HepG2 (cell line): ENCODE measurements around the gene TGM2. TPM values are rescaled to one million over a fixed set of nuclear protein-coding genes. Genes with fewer than 3 reads are reported as not detected.

Experiments
- AGO1 ChIP-seq: fragments of 200-400 bp; formaldehyde crosslinking; IDR thresholded peaks from 2 replicates; pipeline ENCODE4 v1.6.1; 2017; ENCODE audit warnings: mild to moderate bottlenecking, low read depth, low read length, moderate library complexity; ENCODE audit not compliant: poor library complexity, severe bottlenecking
- AKAP8 ChIP-seq: sonication (generic); formaldehyde crosslinking; IDR thresholded peaks from 2 replicates; pipeline ENCODE4 v1.5.1; 2020; ENCODE audit warnings: mild to moderate bottlenecking, missing genetic modification reagents
- CREM ChIP-seq, 2 experiments: sonication (generic) in 1 of 2; formaldehyde crosslinking in 1 of 2; IDR thresholded peaks; 2 replicates each; pipeline versions ENCODE4 v1.4.0 to v1.6.1; 2016 to 2020; ENCODE audit warnings: antibody characterized with exemption in 1 of 2, mild to moderate bottlenecking in 1 of 2, missing genetic modification reagents in 1 of 2
- DNMT3B ChIP-seq: conservative IDR thresholded peaks from 2 replicates; pipeline ENCODE4 v1.6.1; 2016; ENCODE audit warnings: missing biosample characterization, control low read depth
- HNF4A ChIP-seq: sonication (generic); formaldehyde crosslinking; IDR thresholded peaks from 2 replicates; pipeline ENCODE4 v1.4.0; 2020; ENCODE audit warnings: missing genetic modification reagents
- PLRG1 ChIP-seq: fragments of 450-650 bp; conservative IDR thresholded peaks from 2 replicates; pipeline ENCODE4 v1.6.1; 2016
- POLR2G ChIP-seq: fragments of 200-400 bp; formaldehyde crosslinking; IDR thresholded peaks from 2 replicates; pipeline ENCODE4 v1.6.1; 2018; ENCODE audit warnings: mild to moderate bottlenecking, low read depth, low read length, moderate library complexity
- RAD51 ChIP-seq: fragments of 450-650 bp; IDR thresholded peaks from 2 replicates; pipeline ENCODE4 v1.6.1; 2016; ENCODE audit warnings: borderline replicate concordance
- TCF7L2 ChIP-seq: IDR thresholded peaks from 2 replicates; pipeline ENCODE4 v1.6.1; 2011; ENCODE audit warnings: mild to moderate bottlenecking, low read depth, low read length, moderate library complexity
- TFDP2 ChIP-seq: sonication (generic); formaldehyde crosslinking; IDR thresholded peaks from 2 replicates; pipeline ENCODE4 v1.4.0; 2020; ENCODE audit warnings: missing genetic modification reagents
- WIZ ChIP-seq: sonication (generic); formaldehyde crosslinking; IDR thresholded peaks from 2 replicates; pipeline ENCODE4 v1.5.1; 2020; ENCODE audit warnings: mild to moderate bottlenecking, missing genetic modification reagents
- ZBTB2 ChIP-seq: sonication (generic); formaldehyde crosslinking; IDR thresholded peaks from 2 replicates; pipeline ENCODE4 v1.8.0; 2022; ENCODE audit warnings: low read depth, missing genetic modification reagents
- ZBTB34 ChIP-seq: sonication (generic); formaldehyde crosslinking; IDR thresholded peaks from 2 replicates; pipeline ENCODE4 v1.8.0; 2022; ENCODE audit warnings: mild to moderate bottlenecking, missing genetic modification reagents
- ZNF121 ChIP-seq: sonication (generic); formaldehyde crosslinking; IDR thresholded peaks from 2 replicates; pipeline ENCODE4 v1.5.0; 2020; ENCODE audit warnings: mild to moderate bottlenecking, missing genetic modification reagents
- ZNF143 ChIP-seq: sonication (generic); formaldehyde crosslinking; IDR thresholded peaks from 2 replicates; pipeline ENCODE4 v1.4.0; 2020; ENCODE audit warnings: missing genetic modification reagents
- ZNF160 ChIP-seq: sonication (generic); formaldehyde crosslinking; IDR thresholded peaks from 2 replicates; pipeline ENCODE4 v1.8.0; 2022; ENCODE audit warnings: mild to moderate bottlenecking, inconsistent platforms, missing genetic modification reagents
- ZNF207 ChIP-seq: fragments of 450-650 bp; IDR thresholded peaks from 2 replicates; pipeline ENCODE4 v1.6.1; 2016; ENCODE audit warnings: antibody characterized with exemption, borderline replicate concordance
- ZNF629 ChIP-seq: sonication (generic); formaldehyde crosslinking; conservative IDR thresholded peaks from 2 replicates; pipeline ENCODE4 v1.5.0; 2020; ENCODE audit warnings: missing genetic modification reagents
- polyA plus RNA-seq, 8 experiments: library from polyadenylated mRNA; depleted of rRNA in 3 of 8; stranded (reverse) in 7 of 8; unstranded in 1 of 8; fragments of >200 nt; fragmentation: Illumina TruSeq in 4 of 8; extraction: Trizol in 4 of 8; gene quantifications; 2 replicates each; pipeline versions ENCODE4 v1.2.1 to v1.2.3, GENCODE V29; 2011 to 2016; ENCODE audit warnings: low read depth in 4 of 8, missing spikeins in 1 of 8, mixed read lengths in 1 of 8; ENCODE audit not compliant: insufficient read depth in 1 of 8
- total RNA-seq, 5 experiments: library from RNA; depleted of rRNA; stranded (reverse); fragments of >200 nt; fragmentation: Illumina TruSeq; extraction: Trizol; gene quantifications; 2 replicates each; pipeline ENCODE4 v1.2.3, GENCODE V29; 2016; ENCODE audit warnings: low read depth in 1 of 5
- TF ChIP-seq, protein P1 (sequence below): IDR thresholded peaks from 2 replicates; pipeline ENCODE4 v1.6.1; 2016; ENCODE audit warnings: low read depth, borderline replicate concordance
- TF ChIP-seq, protein P2 (sequence below): sonication (generic); formaldehyde crosslinking; IDR thresholded peaks from 2 replicates; pipeline ENCODE4 v1.5.0; 2020; ENCODE audit warnings: missing genetic modification reagents
- TF ChIP-seq, protein P3 (sequence below): sonication (generic); formaldehyde crosslinking; IDR thresholded peaks from 2 replicates; pipeline ENCODE4 v1.8.0; 2023; ENCODE audit warnings: mild to moderate bottlenecking, missing genetic modification reagents

TGM2 gene
- total and polyA plus RNA-seq, 2 of the 13 experiments (the other 11 are each of a cell fraction or from before 2014, with no cell fraction given): 4.2 to 46.4 TPM

- TF ChIP-seq, protein P1, sequence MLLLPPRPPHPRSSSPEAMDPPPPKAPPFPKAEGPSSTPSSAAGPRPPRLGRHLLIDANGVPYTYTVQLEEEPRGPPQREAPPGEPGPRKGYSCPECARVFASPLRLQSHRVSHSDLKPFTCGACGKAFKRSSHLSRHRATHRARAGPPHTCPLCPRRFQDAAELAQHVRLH (CRISPR knock-in tag): no peak
- TF ChIP-seq ZNF160 (CRISPR knock-in tag) (no peak), AKAP8 (CRISPR knock-in tag) (no peak), AGO1 (no peak), ZBTB34 (no peak), TFDP2 (no peak), RAD51 (no peak), ZBTB2 (no peak), ZNF121 (CRISPR knock-in tag) (no peak), WIZ (CRISPR knock-in tag) (no peak), CREM (IDR thresholded peaks at IDR 0.05) (no peak), CREM (CRISPR knock-in tag; IDR thresholded peaks at IDR 0.05) (no peak), DNMT3B (no peak), ZNF207 (no peak), ZNF143 (CRISPR knock-in tag) (no peak), PLRG1 (no peak), HNF4A (CRISPR knock-in tag) (no peak), POLR2G (no peak), TCF7L2 (no peak), ZNF629 (no peak)
- TF ChIP-seq, protein P2, sequence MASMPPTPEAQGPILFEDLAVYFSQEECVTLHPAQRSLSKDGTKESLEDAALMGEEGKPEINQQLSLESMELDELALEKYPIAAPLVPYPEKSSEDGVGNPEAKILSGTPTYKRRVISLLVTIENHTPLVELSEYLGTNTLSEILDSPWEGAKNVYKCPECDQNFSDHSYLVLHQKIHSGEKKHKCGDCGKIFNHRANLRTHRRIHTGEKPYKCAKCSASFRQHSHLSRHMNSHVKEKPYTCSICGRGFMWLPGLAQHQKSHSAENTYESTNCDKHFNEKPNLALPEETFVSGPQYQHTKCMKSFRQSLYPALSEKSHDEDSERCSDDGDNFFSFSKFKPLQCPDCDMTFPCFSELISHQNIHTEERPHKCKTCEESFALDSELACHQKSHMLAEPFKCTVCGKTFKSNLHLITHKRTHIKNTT (CRISPR knock-in tag): 0 out of 2 replicates have a peak, but pooled peaks have one; percentile 9
- TF ChIP-seq, protein P3, sequence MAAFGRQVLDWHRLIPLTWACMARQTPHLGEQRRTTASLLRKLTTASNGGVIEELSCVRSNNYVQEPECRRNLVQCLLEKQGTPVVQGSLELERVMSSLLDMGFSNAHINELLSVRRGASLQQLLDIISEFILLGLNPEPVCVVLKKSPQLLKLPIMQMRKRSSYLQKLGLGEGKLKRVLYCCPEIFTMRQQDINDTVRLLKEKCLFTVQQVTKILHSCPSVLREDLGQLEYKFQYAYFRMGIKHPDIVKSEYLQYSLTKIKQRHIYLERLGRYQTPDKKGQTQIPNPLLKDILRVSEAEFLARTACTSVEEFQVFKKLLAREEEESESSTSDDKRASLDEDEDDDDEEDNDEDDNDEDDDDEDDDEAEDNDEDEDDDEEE: no peak
Observed at GRCh38 chr20:38173237-38174156, 8.4 kb upstream of the TGM2 start (continued).
